Gastrocnemius medialis (tissue), 4 donors: ENCODE data around the gene KRT1.

Source experiments
- CTCF ChIP-seq, 5 experiments: fragments of 450-650 bp in 3 of 5; fragments of 200-600 bp in 2 of 5; sonication (generic) in 2 of 5; IDR thresholded peaks in 4 of 5; conservative IDR thresholded peaks in 1 of 5; 1 replicate in 4 of 5; 2 replicates in 1 of 5; pipeline ENCODE4 v1.5.1; 2016 to 2019; ENCODE audit warnings: antibody characterized with exemption in 5 of 5, mild to moderate bottlenecking in 3 of 5, moderate library complexity in 3 of 5
- POLR2A ChIP-seq, 2 donors: fragments of 450-650 bp; IDR thresholded peaks; one replicate each; pipeline ENCODE4 v1.6.1; 2017; ENCODE audit warnings: antibody characterized with exemption in 2 of 2, mild to moderate bottlenecking in 2 of 2, moderate library complexity in 2 of 2

GRCh38 chr12:52677126-52677525 is 3.1 kb downstream of the KRT1 start:
- no peak for TF ChIP-seq CTCF (IDR thresholded peaks at IDR 0.05 in 4 of 5, conservative IDR thresholded peaks at IDR 0.05 in 1 of 5)
- no peak for TF ChIP-seq POLR2A (IDR thresholded peaks at IDR 0.05)
